ENCODE measurements around the gene CELF5. TPM values are rescaled to one million over a fixed set of nuclear protein-coding genes. Genes with fewer than 3 reads are reported as not detected.

The CELF5 gene
- total and polyA plus RNA-seq, 2 experiments from 2014 or later: 5.6 to 10.6 TPM

GRCh38 chr19:3179739-3180293 is 44.6 kb upstream of the CELF5 start:
- Histone ChIP-seq H3K4me3 (no peak overlapping the region), H3K36me3 (ENCODE audit: insufficient read depth) (no peaks in the 10 kb centered on the region), H3K9me2 (ENCODE audit: insufficient read depth) (no peaks in the 10 kb centered on the region), H4K20me1 (replicated peaks; ENCODE audit: insufficient read depth) (no peaks in the 10 kb centered on the region), H2AFZ (no peak overlapping the region), H3K79me2 (replicated peaks; ENCODE audit: insufficient read depth) (no peaks in the 10 kb centered on the region), H3K4me1 (ENCODE audit: insufficient read depth) (no peaks in the 10 kb centered on the region), H3K4me2 (no peak overlapping the region), H3K27me3 (ENCODE audit: insufficient read depth) (no peaks in the 10 kb centered on the region), H3F3A (replicated peaks; ENCODE audit: low read depth) (no peaks in the 10 kb centered on the region), H3K27ac (ENCODE audit: low read depth) (no peak overlapping the region)
- no peak overlapping the region for H3K4me3 Mint-ChIP-seq
- peaks cover 9% of the 10 kb centered on the region; the same call in 2 of the 3 replicates for H3K9me3 Mint-ChIP-seq
- peaks cover 5% of the 10 kb centered on the region for H3K27me3 Mint-ChIP-seq (ENCODE audit: insufficient read depth, low read depth, poor library complexity)
- no peaks in the 10 kb centered on the region for H3K36me3 Mint-ChIP-seq (ENCODE audit: low read depth)
- ATAC-seq (no peak; the same call in 2 of the 3 replicates), DNase-seq (ENCODE audit: low spot score) (no peak)
- H3K4me1 Mint-ChIP-seq: no peaks in the 10 kb centered on the region
- TF ChIP-seq STAT1 (IDR thresholded peaks at IDR 0.05; ENCODE audit: unreplicated experiment): no peak
- no peak for TF ChIP-seq POLR2AphosphoS5 (IDR thresholded peaks at IDR 0.05; ENCODE audit: low read depth)
- TF ChIP-seq ZNF331 (CRISPR knock-in tag; IDR thresholded peaks at IDR 0.05; ENCODE audit: low read depth): no peak
- TF ChIP-seq EZH2 (IDR thresholded peaks at IDR 0.05; ENCODE audit: low read depth, unreplicated experiment): no peak
- no peak for TF ChIP-seq ZNF114 (CRISPR knock-in tag; IDR thresholded peaks at IDR 0.05)
- TF ChIP-seq ETS1 (IDR thresholded peaks at IDR 0.05): no peak
- no peak for TF ChIP-seq JUNB (IDR thresholded peaks at IDR 0.05; ENCODE audit: unreplicated experiment)
- TF ChIP-seq EZH2phosphoT487 (IDR thresholded peaks at IDR 0.05; ENCODE audit: unreplicated experiment): no peak
- no peak for TF ChIP-seq CREB1 (CRISPR knock-in tag; IDR thresholded peaks at IDR 0.05; ENCODE audit: low read depth)
- TF ChIP-seq REST (IDR thresholded peaks at IDR 0.05; ENCODE audit: unreplicated experiment): no peak
- no peak overlapping the region for H3K27ac Mint-ChIP-seq

Data from GM23338 (cell line).